B cell (primary cell): Measurements from ENCODE around the gene CDC42BPB. TPM values are rescaled to one million over a fixed set of nuclear protein-coding genes. Genes with fewer than 3 reads are reported as not detected.
A peak's percentile ranks its signal among the peaks of the same experiment; 100 is the strongest.

Experiments
- ATAC-seq: fragments of 200-7000 bp; cut with Tn5 transposase; one replicate; pipeline ENCODE4 v1.10.0; 2021; ENCODE audit warnings: low read depth, mild to moderate bottlenecking, moderate number of reproducible peaks, moderate library complexity
- CTCF ChIA-PET: fragments of 350-600 bp; sonication (Branson Sonifier 250); formaldehyde crosslinking; loops from one replicate; lab custom pipeline; 2021; ENCODE audit warnings: antibody characterized with exemption, inconsistent platforms; lab: Charles Lee
- POLR2A ChIA-PET: fragments of 350-600 bp; sonication (Branson Sonifier 250); formaldehyde crosslinking; loops from one replicate; lab custom pipeline; 2021; ENCODE audit warnings: antibody characterized with exemption; lab: Charles Lee
- DNase-seq: peaks from one replicate; pipeline ENCODE4 v3.0.0; 2013
- H2AFZ ChIP-seq: 2 replicates; pipeline ENCODE4 v1.6.1; 2012; ENCODE audit warnings: mild to moderate bottlenecking, low read depth, low read length; ENCODE audit not compliant: insufficient read depth, poor library complexity, severe bottlenecking
- H3K27ac ChIP-seq, 2 donors: 1 replicate in 1 of 2; 2 replicates in 1 of 2; pipeline ENCODE4 v1.5.1; 2012 to 2013; ENCODE audit warnings: low read length in 2 of 2, mild to moderate bottlenecking in 2 of 2, moderate library complexity in 1 of 2
- H3K27me3 ChIP-seq, 4 experiments: fragments of 200-600 bp in 1 of 4; sonication (generic) in 1 of 4; replicated peaks in 1 of 4; 1 replicate in 2 of 4; 2 replicates in 2 of 4; pipeline versions ENCODE4 v1.6.1 to v1.7.0; 2013 to 2016; ENCODE audit warnings: low read length in 3 of 4, mild to moderate bottlenecking in 2 of 4, mixed read lengths in 1 of 4, moderate library complexity in 1 of 4; ENCODE audit not compliant: insufficient read depth in 4 of 4, control insufficient read depth in 3 of 4; ENCODE audit errors: control extremely low read depth in 1 of 4
- H3K36me3 ChIP-seq, 2 experiments: replicated peaks in 1 of 2; 1 replicate in 1 of 2; 2 replicates in 1 of 2; pipeline versions ENCODE4 v1.6.1 to v1.7.1; 2013; ENCODE audit warnings: low read length in 1 of 2; ENCODE audit not compliant: insufficient read depth in 2 of 2, control insufficient read depth in 1 of 2; ENCODE audit errors: control extremely low read depth in 1 of 2, extremely low read depth in 1 of 2
- H3K4me1 ChIP-seq, 2 donors: fragments of 200-600 bp in 1 of 2; sonication (generic) in 1 of 2; 1 replicate in 1 of 2; 2 replicates in 1 of 2; pipeline versions ENCODE4 v1.5.1 to v1.6.1; 2013 to 2017; ENCODE audit warnings: low read length in 2 of 2; ENCODE audit not compliant: control insufficient read depth in 2 of 2, insufficient read depth in 2 of 2
- H3K4me2 ChIP-seq: replicated peaks from 2 replicates; pipeline ENCODE3; 2012; ENCODE audit warnings: mild to moderate bottlenecking, low read depth, low read length; ENCODE audit not compliant: poor library complexity, severe bottlenecking
- H3K4me3 ChIP-seq, 5 experiments: fragments of 200-600 bp in 1 of 5; sonication (generic) in 1 of 5; 1 replicate in 3 of 5; 2 replicates in 2 of 5; pipeline versions ENCODE4 v1.5.1 to v1.7.0; 2011 to 2016; ENCODE audit warnings: low read length in 4 of 5, mild to moderate bottlenecking in 4 of 5, low read depth in 2 of 5, control low read depth in 1 of 5, moderate library complexity in 1 of 5; ENCODE audit not compliant: insufficient read depth in 1 of 5; ENCODE audit errors: control extremely low read depth in 1 of 5, extremely low read depth in 1 of 5
- H3K79me2 ChIP-seq: fragments of 200-600 bp; sonication (generic); one replicate; pipeline ENCODE4 v1.6.0; 2016; ENCODE audit warnings: low read length; ENCODE audit not compliant: control insufficient read depth, insufficient read depth
- H3K9ac ChIP-seq: fragments of 200-600 bp; sonication (generic); 2 replicates; pipeline ENCODE4 v1.6.1; 2017; ENCODE audit warnings: mild to moderate bottlenecking, low read length, moderate library complexity
- H3K9me3 ChIP-seq, 3 donors: one replicate each; pipeline versions ENCODE4 v1.6.1 to v1.7.1; 2013; ENCODE audit warnings: low read length in 2 of 3; ENCODE audit not compliant: control insufficient read depth in 2 of 3, insufficient read depth in 1 of 3; ENCODE audit errors: control extremely low read depth in 1 of 3
- H4K20me1 ChIP-seq: 2 replicates; pipeline ENCODE4 v1.6.0; 2012; ENCODE audit warnings: mild to moderate bottlenecking, low read length; ENCODE audit not compliant: insufficient read depth, control insufficient read depth, poor library complexity, severe bottlenecking
- H3K27ac Mint-ChIP-seq: one replicate; pipeline ENCODE4 v1.8.0; 2021; ENCODE audit warnings: mixed read lengths
- H3K27me3 Mint-ChIP-seq: one replicate; pipeline ENCODE4 v1.8.0; 2021; ENCODE audit warnings: mixed read lengths
- H3K4me1 Mint-ChIP-seq: one replicate; pipeline ENCODE4 v1.8.0; 2021; ENCODE audit warnings: mixed read lengths
- H3K4me3 Mint-ChIP-seq: one replicate; pipeline ENCODE4 v1.8.0; 2021; ENCODE audit warnings: mixed read lengths
- H3K9me3 Mint-ChIP-seq: one replicate; pipeline ENCODE4 v1.8.0; 2022; ENCODE audit warnings: mixed read lengths; ENCODE audit not compliant: insufficient read depth
- EZH2 ChIP-seq: IDR thresholded peaks from 2 replicates; pipeline ENCODE4 v1.6.1; 2012; ENCODE audit warnings: borderline replicate concordance, low read depth, mild to moderate bottlenecking, moderate library complexity, low read length; ENCODE audit not compliant: insufficient read depth, poor library complexity, severe bottlenecking
- WGBS: methylation state at CpG from one replicate; pipeline ENCODE4 v1.1.5; 2013; ENCODE audit warnings: missing lambda C conversion rate; ENCODE audit not compliant: insufficient coverage; 5-methylcytosine and 5-hydroxymethylcytosine counted together
- intact Hi-C: fragments of 100-400 bp; cut with micrococcal nuclease; formaldehyde crosslinking; loops from one replicate; pipeline ENCODE4 v1.10.0; 2022
- polyA plus RNA-seq: library from polyadenylated mRNA; depleted of rRNA; stranded (reverse); fragments of >200 nt; gene quantifications from 2 replicates; pipeline ENCODE4 v1.2.3, GENCODE V29; 2012
- total RNA-seq, 2 donors: library from RNA; stranded (reverse); fragments of 120-200 nt in 1 of 2; gene quantifications; 1 replicate in 1 of 2; 2 replicates in 1 of 2; pipeline versions ENCODE4 v1.2.3 to v1.2.4, GENCODE V29; 2013 to 2022
- TF ChIP-seq, protein P1 (sequence below): fragments of 200-600 bp; IDR thresholded peaks from one replicate; pipeline ENCODE4 v1.8.0; 2022; ENCODE audit warnings: antibody characterized with exemption, mild to moderate bottlenecking

Gene CDC42BPB
- total and polyA plus RNA-seq, 2 donors (not counting 1 experiment from before 2014, with no cell fraction given), result 23.9 to 52.5 TPM

- Mint-ChIP-seq H3K4me3 (no peak overlapping the region), H3K4me1 (peaks cover 30% of the 10 kb centered on the region), H3K9me3 (no peaks in the 10 kb centered on the region), H3K27ac (no peak overlapping the region), H3K27me3 (peaks cover 20% of the 10 kb centered on the region)
- WGBS, result 39% methylated on average over 39 of the region's 39 CpGs
- DNase-seq, result peak; percentile 36
- no peaks in the 10 kb centered on the region for H4K20me1 ChIP-seq
- H3K4me3 ChIP-seq, result no peak overlapping the region
- H2AFZ ChIP-seq, result no peak overlapping the region
- no peak overlapping the region for H3K27ac ChIP-seq
- H3K4me1 ChIP-seq, result peaks cover 43 to 47% of the 10 kb centered on the region in 2 donors
- intact Hi-C loops, result no loop called here
- CTCF ChIA-PET, result interaction anchor here (5.4 kb wide), 1 partner anchor 190 kb away, joined by 70 read pairs; no protein-coding TSS in a partner anchor
- H3K27me3 ChIP-seq, result peaks cover 0 to 47% (median 17%) of the 10 kb centered on the region in 4 experiments
- no peaks in the 10 kb centered on the region for H3K79me2 ChIP-seq
- no peaks in the 10 kb centered on the region for H3K36me3 ChIP-seq
- H3K4me2 ChIP-seq, result peak overlapping the region; percentile 27
- POLR2A ChIA-PET, result no interaction called here
- TF ChIP-seq, protein P1, sequence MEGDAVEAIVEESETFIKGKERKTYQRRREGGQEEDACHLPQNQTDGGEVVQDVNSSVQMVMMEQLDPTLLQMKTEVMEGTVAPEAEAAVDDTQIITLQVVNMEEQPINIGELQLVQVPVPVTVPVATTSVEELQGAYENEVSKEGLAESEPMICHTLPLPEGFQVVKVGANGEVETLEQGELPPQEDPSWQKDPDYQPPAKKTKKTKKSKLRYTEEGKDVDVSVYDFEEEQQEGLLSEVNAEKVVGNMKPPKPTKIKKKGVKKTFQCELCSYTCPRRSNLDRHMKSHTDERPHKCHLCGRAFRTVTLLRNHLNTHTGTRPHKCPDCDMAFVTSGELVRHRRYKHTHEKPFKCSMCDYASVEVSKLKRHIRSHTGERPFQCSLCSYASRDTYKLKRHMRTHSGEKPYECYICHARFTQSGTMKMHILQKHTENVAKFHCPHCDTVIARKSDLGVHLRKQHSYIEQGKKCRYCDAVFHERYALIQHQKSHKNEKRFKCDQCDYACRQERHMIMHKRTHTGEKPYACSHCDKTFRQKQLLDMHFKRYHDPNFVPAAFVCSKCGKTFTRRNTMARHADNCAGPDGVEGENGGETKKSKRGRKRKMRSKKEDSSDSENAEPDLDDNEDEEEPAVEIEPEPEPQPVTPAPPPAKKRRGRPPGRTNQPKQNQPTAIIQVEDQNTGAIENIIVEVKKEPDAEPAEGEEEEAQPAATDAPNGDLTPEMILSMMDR, result no peak
- TF ChIP-seq EZH2, result no peak
- H3K9ac ChIP-seq, result no peak overlapping the region
- H3K9me3 ChIP-seq, result peaks cover 0 to 13% (median 0%) of the 10 kb centered on the region in 3 donors
- ATAC-seq, result no peak
Observed at GRCh38 chr14:103102689-103103260, 45.4 kb upstream of the CDC42BPB start.

GRCh38 chr14:103101963-103102688, 44.8 kb upstream of the CDC42BPB start:
- H4K20me1 ChIP-seq, result no peaks in the 10 kb centered on the region
- H3K4me3 ChIP-seq, result no peak overlapping the region
- Mint-ChIP-seq H3K27ac (no peak overlapping the region), H3K27me3 (peaks cover 20% of the 10 kb centered on the region), H3K9me3 (no peaks in the 10 kb centered on the region), H3K4me3 (peak overlapping the region; percentile 19), H3K4me1 (peaks cover 30% of the 10 kb centered on the region)
- ATAC-seq (no peak), DNase-seq (no peak)
- CTCF ChIA-PET, result interaction anchor here (5.4 kb wide), 1 partner anchor 190 kb away, joined by 70 read pairs; no protein-coding TSS in a partner anchor
- peaks cover 0 to 47% (median 17%) of the 10 kb centered on the region in 4 experiments for H3K27me3 ChIP-seq
- H2AFZ ChIP-seq, result no peak overlapping the region
- H3K79me2 ChIP-seq, result no peaks in the 10 kb centered on the region
- intact Hi-C loops, result no loop called here
- H3K36me3 ChIP-seq, result no peaks in the 10 kb centered on the region
- H3K4me1 ChIP-seq, result peaks cover 43 to 47% of the 10 kb centered on the region in 2 donors
- no peak for TF ChIP-seq EZH2
- TF ChIP-seq, protein P1, result no peak
- no peak overlapping the region for H3K9ac ChIP-seq
- no peak overlapping the region for H3K27ac ChIP-seq
- H3K9me3 ChIP-seq, result peaks cover 0 to 13% (median 0%) of the 10 kb centered on the region in 3 donors
- 38% methylated on average over 85 of the region's 85 CpGs for whole genome bisulfite sequencing
- peak overlapping the region; percentile 27 for H3K4me2 ChIP-seq
- POLR2A ChIA-PET, result interaction anchor here (1.0 kb wide), 1 partner anchor 8 kb away, joined by 4 read pairs; no protein-coding TSS in a partner anchor
